ENCODE data around the gene PDRG1.

DNA sequence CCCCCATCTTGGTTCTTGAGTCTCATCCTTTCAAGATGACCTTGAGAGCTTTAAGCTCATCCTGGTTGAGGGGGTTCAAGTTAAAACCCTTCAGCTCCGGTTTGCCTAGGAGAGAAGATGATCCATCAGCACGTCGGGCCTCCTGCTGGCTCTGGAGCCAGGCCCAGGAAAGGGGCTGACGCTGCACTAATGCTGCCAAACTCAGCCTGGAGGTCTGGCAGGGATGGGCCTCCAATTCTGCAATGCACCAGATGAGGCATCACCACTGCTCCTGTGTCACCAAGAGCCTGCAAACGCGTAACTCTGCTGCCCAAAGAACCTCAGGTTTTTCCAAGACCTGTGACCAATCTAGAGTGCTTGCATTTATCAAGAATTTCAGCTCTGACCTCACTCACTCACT, 6.1 kb downstream of the PDRG1 start:
- TF ChIP-seq, protein P1, sequence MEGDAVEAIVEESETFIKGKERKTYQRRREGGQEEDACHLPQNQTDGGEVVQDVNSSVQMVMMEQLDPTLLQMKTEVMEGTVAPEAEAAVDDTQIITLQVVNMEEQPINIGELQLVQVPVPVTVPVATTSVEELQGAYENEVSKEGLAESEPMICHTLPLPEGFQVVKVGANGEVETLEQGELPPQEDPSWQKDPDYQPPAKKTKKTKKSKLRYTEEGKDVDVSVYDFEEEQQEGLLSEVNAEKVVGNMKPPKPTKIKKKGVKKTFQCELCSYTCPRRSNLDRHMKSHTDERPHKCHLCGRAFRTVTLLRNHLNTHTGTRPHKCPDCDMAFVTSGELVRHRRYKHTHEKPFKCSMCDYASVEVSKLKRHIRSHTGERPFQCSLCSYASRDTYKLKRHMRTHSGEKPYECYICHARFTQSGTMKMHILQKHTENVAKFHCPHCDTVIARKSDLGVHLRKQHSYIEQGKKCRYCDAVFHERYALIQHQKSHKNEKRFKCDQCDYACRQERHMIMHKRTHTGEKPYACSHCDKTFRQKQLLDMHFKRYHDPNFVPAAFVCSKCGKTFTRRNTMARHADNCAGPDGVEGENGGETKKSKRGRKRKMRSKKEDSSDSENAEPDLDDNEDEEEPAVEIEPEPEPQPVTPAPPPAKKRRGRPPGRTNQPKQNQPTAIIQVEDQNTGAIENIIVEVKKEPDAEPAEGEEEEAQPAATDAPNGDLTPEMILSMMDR (IDR thresholded peaks at IDR 0.05; ENCODE audit: poor library complexity, severe bottlenecking), result no peak
- TF ChIP-seq EZH2 (IDR thresholded peaks at IDR 0.05; ENCODE audit: borderline replicate concordance, insufficient read depth, low read length, poor library complexity, severe bottlenecking), result no peak
